ENCODE measurements around the gene LRRN4CL. TPM values are rescaled to one million over a fixed set of nuclear protein-coding genes. Genes with fewer than 3 reads are reported as not detected.

LRRN4CL gene
- total and polyA plus RNA-seq, 3 experiments from 2014 or later = 0.11 to 0.22 TPM; not detected in 1

DNA sequence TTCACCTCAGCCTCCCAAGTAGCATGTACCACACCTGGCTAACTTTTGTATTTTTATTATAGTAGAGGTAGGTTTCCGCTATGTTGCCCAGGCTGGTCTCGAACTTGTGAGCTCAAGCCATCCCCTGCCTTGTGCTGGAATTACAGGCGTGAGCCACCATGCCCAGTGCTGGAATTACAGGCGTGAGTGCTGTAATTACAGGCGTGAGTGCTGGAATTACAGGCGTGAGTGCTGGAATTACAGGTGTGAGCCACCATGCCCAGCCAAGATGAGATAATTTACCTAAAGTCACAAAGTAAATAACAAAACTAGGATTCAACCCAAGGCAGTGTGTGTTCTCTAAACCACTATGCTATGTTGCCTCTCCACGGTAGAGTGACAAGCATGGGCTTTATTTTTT lies 6.8 kb downstream of the LRRN4CL start:
- DNase-seq = no peak
- H3K36me3 ChIP-seq (ENCODE audit: insufficient read depth, low read length) = no peaks in the 10 kb centered on the region
- CTCF ChIA-PET = interaction anchor here (0.8 kb wide), 1 partner anchor 12 kb away, joined by 3 read pairs; no protein-coding TSS in a partner anchor
- no peak overlapping the region for H3K4me3 Mint-ChIP-seq
- no peak overlapping the region for H3K27ac ChIP-seq (ENCODE audit: low read depth, low read length)
- no peaks in the 10 kb centered on the region for H3K9me3 ChIP-seq (ENCODE audit: low read length)
- H3K27me3 ChIP-seq (ENCODE audit: insufficient read depth, low read length, poor library complexity, severe bottlenecking) = no peaks in the 10 kb centered on the region
- no peak overlapping the region for H3K27ac Mint-ChIP-seq
- peaks cover 16 to 25% (median 24%) of the 10 kb centered on the region in 3 donors for H3K4me1 Mint-ChIP-seq
- peaks cover 0 to 15% (median 0%) of the 10 kb centered on the region in 3 donors for H3K36me3 Mint-ChIP-seq
- H3K4me1 ChIP-seq (ENCODE audit: insufficient read depth, low read length) = peaks cover 16% of the 10 kb centered on the region
- H3K27me3 Mint-ChIP-seq = peaks cover 0 to 4% of the 10 kb centered on the region in 2 donors
- POLR2A ChIA-PET = no interaction called here
- H3K4me3 ChIP-seq (ENCODE audit: low read length) = no peak overlapping the region
- no peaks in the 10 kb centered on the region for H3K9me3 Mint-ChIP-seq

GRCh38 chr11:62680825-62681240 lies 8.5 kb downstream of the LRRN4CL start:
- Mint-ChIP-seq H3K4me3 (peak overlapping the region in 5 of 7 donors; percentile 44 to 91 (median 62)), H3K9me3 (no peaks in the 10 kb centered on the region), H3K4me1 (peaks cover 24 to 35% (median 32%) of the 10 kb centered on the region in 3 donors), H3K27me3 (no peaks in the 10 kb centered on the region), H3K36me3 (peaks cover 0 to 31% (median 0%) of the 10 kb centered on the region in 3 donors), H3K27ac (peak overlapping the region in 7 of 8 donors; percentile 36 to 97 (median 82))
- CTCF ChIA-PET = interaction anchor here (0.7 to 3.2 kb wide), 10 partner anchors 9 to 200 kb away, joined by 3 to 22 read pairs (median 4); partner anchors contain the start of genes B3GAT3, HNRNPUL2, LBHD1 and SLC3A2
- Histone ChIP-seq H3K27me3 (ENCODE audit: insufficient read depth, low read length, poor library complexity, severe bottlenecking) (no peaks in the 10 kb centered on the region), H3K9me3 (ENCODE audit: low read length) (no peaks in the 10 kb centered on the region), H3K4me1 (ENCODE audit: insufficient read depth, low read length) (peaks cover 19% of the 10 kb centered on the region), H3K27ac (ENCODE audit: low read depth, low read length) (no peak overlapping the region), H3K36me3 (ENCODE audit: insufficient read depth, low read length) (peaks cover 9% of the 10 kb centered on the region), H3K4me3 (ENCODE audit: low read length) (no peak overlapping the region)
- DNase-seq = peak in 3 of 5 donors; percentile 4 to 47 (median 33)
- POLR2A ChIA-PET = interaction anchor here (0.6 to 1.3 kb wide), 3 partner anchors 15 to 251 kb away, joined by 3 to 6 read pairs (median 4); partner anchors contain the start of gene CSKMT

DNA sequence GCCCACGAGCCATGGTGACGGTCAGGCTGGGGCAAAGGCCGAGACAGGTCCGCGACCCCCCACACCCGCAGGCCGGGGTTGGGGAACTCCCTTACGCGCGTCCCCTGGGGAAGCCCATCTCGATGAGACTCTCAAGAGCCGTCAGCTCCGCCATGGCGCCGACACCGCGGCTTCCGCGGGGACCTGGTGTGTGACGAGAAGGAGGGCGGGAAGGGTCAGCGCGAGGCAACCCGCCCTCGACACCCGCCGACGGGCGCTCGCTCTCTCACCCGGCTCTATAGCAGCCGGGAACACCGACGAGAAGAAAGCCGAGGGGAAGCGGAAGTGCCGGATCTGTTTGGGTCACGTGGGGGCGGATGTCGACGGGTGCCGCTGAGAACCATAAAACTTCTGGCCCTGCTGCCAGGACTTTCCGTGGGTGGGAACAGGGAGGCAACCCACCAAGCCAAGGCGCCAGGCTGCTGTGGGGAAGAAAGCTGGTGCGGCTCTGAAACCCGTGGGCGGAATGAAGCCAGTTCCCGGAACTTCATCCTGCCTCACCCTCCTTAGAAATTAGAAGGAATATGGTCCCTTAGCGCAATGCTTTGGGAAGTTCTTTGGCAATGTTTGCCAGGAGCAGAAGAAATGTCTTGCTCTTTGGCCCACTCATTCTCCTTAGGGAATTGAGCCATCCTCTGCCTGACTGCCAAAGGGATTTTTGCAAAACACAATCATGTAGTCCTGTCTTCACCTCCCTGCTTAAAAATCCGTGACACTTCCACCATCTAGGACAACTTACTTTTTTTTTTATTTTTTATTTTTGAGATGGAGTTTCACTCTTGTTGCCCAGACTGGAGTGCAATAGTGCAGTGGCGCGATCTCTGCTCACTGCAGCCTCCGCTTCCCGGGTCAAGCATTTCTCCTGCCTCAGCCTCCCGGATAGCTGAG lies 10.3 kb downstream of the LRRN4CL start, which contains the start of gene UBXN1:
UBXN1 (minus strand) TSS at position 304 of the 927 bp plus-strand sequence; CDS start at position 154, 150 bp downstream.
- H3K9me3 Mint-ChIP-seq = no peaks in the 10 kb centered on the region
- peaks cover 0 to 39% (median 2%) of the 10 kb centered on the region in 3 donors for H3K36me3 Mint-ChIP-seq
- POLR2A ChIA-PET = interaction anchor here (0.6 to 1.2 kb wide), 5 partner anchors 14 to 117 kb away, joined by 3 to 5 read pairs (median 3); partner anchors contain the start of genes C11orf98, CSKMT and INTS5
- peaks cover 19% of the 10 kb centered on the region for H3K4me1 ChIP-seq (ENCODE audit: insufficient read depth, low read length)
- H3K4me1 Mint-ChIP-seq = peaks cover 26 to 38% (median 37%) of the 10 kb centered on the region in 3 donors
- H3K9me3 ChIP-seq (ENCODE audit: low read length) = no peaks in the 10 kb centered on the region
- DNase-seq = peak; percentile 75 to 87 (median 81)
- H3K27ac Mint-ChIP-seq = peak within 1 kb of the TSS; percentile 89 to 99 (median 95)
- H3K27me3 ChIP-seq (ENCODE audit: insufficient read depth, low read length, poor library complexity, severe bottlenecking) = no peaks in the 10 kb centered on the region
- peak within 1 kb of the TSS; percentile 97 for H3K4me3 ChIP-seq (ENCODE audit: low read length)
- peak within 1 kb of the TSS; percentile 86 for H3K27ac ChIP-seq (ENCODE audit: low read depth, low read length)
- CTCF ChIA-PET = interaction anchor here (0.8 to 3.2 kb wide), 9 partner anchors 8 to 186 kb away, joined by 3 to 22 read pairs (median 3); partner anchors contain the start of genes C11orf98, CSKMT and HNRNPUL2
- no peaks in the 10 kb centered on the region for H3K27me3 Mint-ChIP-seq
- peak within 1 kb of the TSS; percentile 80 to 96 (median 90) for H3K4me3 Mint-ChIP-seq
- peaks cover 9% of the 10 kb centered on the region for H3K36me3 ChIP-seq (ENCODE audit: insufficient read depth, low read length)

GRCh38 chr11:62678433-62678769 lies 10.9 kb downstream of the LRRN4CL start:
- Mint-ChIP-seq H3K27me3 (no peaks in the 10 kb centered on the region), H3K4me1 (peaks cover 26 to 38% (median 38%) of the 10 kb centered on the region in 3 donors), H3K27ac (peak overlapping the region; percentile 89 to 99 (median 95)), H3K36me3 (peaks cover 0 to 43% (median 2%) of the 10 kb centered on the region in 3 donors), H3K4me3 (peak overlapping the region; percentile 80 to 96 (median 90)), H3K9me3 (no peaks in the 10 kb centered on the region)
- no peak for DNase-seq
- ChIA-PET CTCF (interaction anchor here (1.0 to 1.7 kb wide), 2 partner anchors 24 to 85 kb away, joined by 3 to 4 read pairs; no protein-coding TSS in a partner anchor), POLR2A (interaction anchor here (0.8 to 1.2 kb wide), 2 partner anchors 25 to 87 kb away, joined by 3 read pairs; partner anchors contain the start of gene INTS5)
- Histone ChIP-seq H3K27me3 (ENCODE audit: insufficient read depth, low read length, poor library complexity, severe bottlenecking) (no peaks in the 10 kb centered on the region), H3K36me3 (ENCODE audit: insufficient read depth, low read length) (peaks cover 9% of the 10 kb centered on the region), H3K9me3 (ENCODE audit: low read length) (no peaks in the 10 kb centered on the region), H3K27ac (ENCODE audit: low read depth, low read length) (peak overlapping the region; percentile 86), H3K4me1 (ENCODE audit: insufficient read depth, low read length) (peaks cover 21% of the 10 kb centered on the region), H3K4me3 (ENCODE audit: low read length) (peak overlapping the region; percentile 97)

- ChIA-PET POLR2A (interaction anchor here (2.1 kb wide), 1 partner anchor 13 kb away, joined by 14 read pairs; the partner anchor contains the start of genes C11orf98 and CSKMT), CTCF (interaction anchor here (0.8 to 4.3 kb wide), 2 partner anchors 13 to 253 kb away, joined by 3 to 17 read pairs; partner anchors contain the start of genes C11orf98 and CSKMT)
- H3K4me1 Mint-ChIP-seq = peaks cover 27 to 45% (median 44%) of the 10 kb centered on the region in 3 donors
- Histone ChIP-seq H3K27ac (ENCODE audit: low read depth, low read length) (peak overlapping the region; percentile 86), H3K27me3 (ENCODE audit: insufficient read depth, low read length, poor library complexity, severe bottlenecking) (no peaks in the 10 kb centered on the region), H3K4me1 (ENCODE audit: insufficient read depth, low read length) (peaks cover 28% of the 10 kb centered on the region), H3K36me3 (ENCODE audit: insufficient read depth, low read length) (peaks cover 9% of the 10 kb centered on the region), H3K9me3 (ENCODE audit: low read length) (no peaks in the 10 kb centered on the region), H3K4me3 (ENCODE audit: low read length) (peak overlapping the region; percentile 97)
- no peaks in the 10 kb centered on the region for H3K27me3 Mint-ChIP-seq
- DNase-seq = no peak
- H3K4me3 Mint-ChIP-seq = peak overlapping the region; percentile 80 to 96 (median 90)
- H3K9me3 Mint-ChIP-seq = no peaks in the 10 kb centered on the region
- H3K27ac Mint-ChIP-seq = peak overlapping the region; percentile 84 to 98 (median 93)
- H3K36me3 Mint-ChIP-seq = peaks cover 0 to 48% (median 2%) of the 10 kb centered on the region in 3 donors
Measured at GRCh38 chr11:62677714-62678113, 11.6 kb downstream of the LRRN4CL start.

DNA sequence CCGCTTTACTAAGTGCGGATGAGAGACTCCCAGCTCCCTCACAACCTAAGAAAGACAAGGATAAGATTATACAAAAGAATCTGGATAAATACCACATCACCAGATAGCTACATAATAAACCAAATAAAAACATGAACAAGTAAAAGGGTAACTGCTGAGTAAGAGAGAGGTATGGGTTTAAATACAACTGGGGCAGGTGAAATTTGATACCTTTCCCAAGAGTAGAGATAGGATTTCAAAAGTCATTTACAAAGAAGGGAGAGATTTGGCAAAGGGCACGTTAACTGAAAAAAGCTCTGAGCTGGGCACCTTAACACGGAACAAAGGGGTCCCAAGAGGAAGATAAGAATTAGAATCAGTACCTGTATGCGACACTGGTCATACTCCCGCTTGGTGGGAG lies 12.2 kb downstream of the LRRN4CL start:
- CTCF ChIA-PET = interaction anchor here (0.8 to 4.3 kb wide), 7 partner anchors 9 to 252 kb away, joined by 3 to 17 read pairs (median 4); partner anchors contain the start of genes B3GAT3, C11orf98, CSKMT and TUT1
- Mint-ChIP-seq H3K36me3 (peaks cover 0 to 50% (median 2%) of the 10 kb centered on the region in 3 donors), H3K9me3 (no peaks in the 10 kb centered on the region), H3K27me3 (no peaks in the 10 kb centered on the region), H3K4me1 (peaks cover 31 to 51% (median 49%) of the 10 kb centered on the region in 3 donors), H3K4me3 (peak overlapping the region; percentile 79 to 92 (median 90)), H3K27ac (peak overlapping the region in 7 of 8 donors; percentile 89 to 98 (median 93))
- Histone ChIP-seq H3K9me3 (ENCODE audit: low read length) (no peaks in the 10 kb centered on the region), H3K27ac (ENCODE audit: low read depth, low read length) (no peak overlapping the region), H3K36me3 (ENCODE audit: insufficient read depth, low read length) (peaks cover 9% of the 10 kb centered on the region), H3K4me3 (ENCODE audit: low read length) (no peak overlapping the region), H3K4me1 (ENCODE audit: insufficient read depth, low read length) (peaks cover 34% of the 10 kb centered on the region), H3K27me3 (ENCODE audit: insufficient read depth, low read length, poor library complexity, severe bottlenecking) (no peaks in the 10 kb centered on the region)
- POLR2A ChIA-PET = interaction anchor here (2.1 kb wide), 1 partner anchor 12 kb away, joined by 14 read pairs; the partner anchor contains the start of genes C11orf98 and CSKMT
- no peak for DNase-seq

GRCh38 chr11:62676698-62677097 lies 12.6 kb downstream of the LRRN4CL start:
- peaks cover 32 to 54% (median 53%) of the 10 kb centered on the region in 3 donors for H3K4me1 Mint-ChIP-seq
- no peaks in the 10 kb centered on the region for H3K9me3 ChIP-seq (ENCODE audit: low read length)
- H3K4me3 ChIP-seq (ENCODE audit: low read length) = no peak overlapping the region
- H3K27ac ChIP-seq (ENCODE audit: low read depth, low read length) = no peak overlapping the region
- no peaks in the 10 kb centered on the region for H3K9me3 Mint-ChIP-seq
- ChIA-PET CTCF (interaction anchor here (0.8 to 4.3 kb wide), 7 partner anchors 9 to 252 kb away, joined by 3 to 17 read pairs (median 4); partner anchors contain the start of genes B3GAT3, C11orf98, CSKMT and TUT1), POLR2A (interaction anchor here (2.1 kb wide), 1 partner anchor 12 kb away, joined by 14 read pairs; the partner anchor contains the start of genes C11orf98 and CSKMT)
- peak overlapping the region in 6 of 8 donors; percentile 89 to 98 (median 95) for H3K27ac Mint-ChIP-seq
- H3K36me3 Mint-ChIP-seq = peaks cover 0 to 55% (median 2%) of the 10 kb centered on the region in 3 donors
- peaks cover 34% of the 10 kb centered on the region for H3K4me1 ChIP-seq (ENCODE audit: insufficient read depth, low read length)
- no peaks in the 10 kb centered on the region for H3K27me3 Mint-ChIP-seq
- no peak for DNase-seq
- peak overlapping the region in 6 of 7 donors; percentile 79 to 92 (median 88) for H3K4me3 Mint-ChIP-seq
- peaks cover 9% of the 10 kb centered on the region for H3K36me3 ChIP-seq (ENCODE audit: insufficient read depth, low read length)
- no peaks in the 10 kb centered on the region for H3K27me3 ChIP-seq (ENCODE audit: insufficient read depth, low read length, poor library complexity, severe bottlenecking)

Measured in CD8-positive, alpha-beta memory T cell (primary cell).